Measurements from ENCODE around the gene FAAP20. TPM values are rescaled to one million over a fixed set of nuclear protein-coding genes. Genes with fewer than 3 reads are reported as not detected.

Gene FAAP20
- total RNA-seq, 2 experiments from 2014 or later, result 64.7 to 71.7 TPM

GRCh38 chr1:2236695-2237677, 42.4 kb upstream of the FAAP20 start:
- ChIA-PET CTCF (interaction anchor here (0.8 to 1.5 kb wide), 5 partner anchors 10 to 310 kb away, joined by 3 to 4 read pairs (median 3); no protein-coding TSS in a partner anchor), POLR2A (interaction anchor here (0.7 to 1.9 kb wide), 6 partner anchors 8 to 194 kb away, joined by 3 to 9 read pairs (median 4); no protein-coding TSS in a partner anchor)
- Mint-ChIP-seq H3K36me3 (ENCODE audit: low read depth) (peaks cover 21% of the 10 kb centered on the region), H3K27ac (peak overlapping the region; percentile 67), H3K27me3 (no peaks in the 10 kb centered on the region), H3K4me3 (peak overlapping the region; percentile 7), H3K9me3 (no peaks in the 10 kb centered on the region), H3K4me1 (ENCODE audit: low read depth) (peaks cover 82% of the 10 kb centered on the region)
- intact Hi-C loops (cut with micrococcal nuclease), result no loop called here
- ATAC-seq, result no peak
- DNase-seq, result peak; percentile 68
- TF ChIP-seq CTCF (IDR thresholded peaks at IDR 0.05), result no peak

GRCh38 chr1:2235300-2235998, 40.9 kb upstream of the FAAP20 start:
- POLR2A ChIA-PET, result interaction anchor here (1.1 to 2.9 kb wide), 2 partner anchors 18 to 65 kb away, joined by 3 to 18 read pairs; no protein-coding TSS in a partner anchor

GRCh38 chr1:2234762-2235113, 40.2 kb upstream of the FAAP20 start:
- Mint-ChIP-seq H3K9me3 (no peaks in the 10 kb centered on the region), H3K27ac (peak overlapping the region; percentile 92), H3K4me1 (ENCODE audit: low read depth) (peaks cover 66% of the 10 kb centered on the region), H3K27me3 (no peaks in the 10 kb centered on the region), H3K36me3 (ENCODE audit: low read depth) (peaks cover 29% of the 10 kb centered on the region), H3K4me3 (peak overlapping the region; percentile 73)
- intact Hi-C loops (cut with micrococcal nuclease), result loop anchor here (5.0 kb wide), 1 partner anchor 58 kb away; no protein-coding TSS in a partner anchor
- DNase-seq, result peak; percentile 50
- POLR2A ChIA-PET, result interaction anchor here (0.5 to 2.9 kb wide), 10 partner anchors 10 to 147 kb away, joined by 3 to 18 read pairs (median 5); no protein-coding TSS in a partner anchor
- TF ChIP-seq CTCF (IDR thresholded peaks at IDR 0.05), result no peak
- CTCF ChIA-PET, result interaction anchor here (1.8 to 3.4 kb wide), 7 partner anchors 18 to 147 kb away, joined by 3 to 21 read pairs (median 7); partner anchors contain the start of gene FAAP20
- ATAC-seq, result peak; percentile 22

More at GRCh38 chr1:2235300-2235998, 40.9 kb upstream of the FAAP20 start:
- TF ChIP-seq CTCF (IDR thresholded peaks at IDR 0.05), result no peak
- CTCF ChIA-PET, result interaction anchor here (1.8 to 3.4 kb wide), 6 partner anchors 17 to 80 kb away, joined by 3 to 21 read pairs (median 6); partner anchors contain the start of gene FAAP20
- H3K27me3 Mint-ChIP-seq, result no peaks in the 10 kb centered on the region
- intact Hi-C loops (cut with micrococcal nuclease), result no loop called here
- peaks cover 25% of the 10 kb centered on the region for H3K36me3 Mint-ChIP-seq (ENCODE audit: low read depth)
- DNase-seq (no peak), ATAC-seq (no peak)
- H3K27ac Mint-ChIP-seq, result peak overlapping the region; percentile 92
- H3K4me1 Mint-ChIP-seq (ENCODE audit: low read depth), result peaks cover 73% of the 10 kb centered on the region
- H3K9me3 Mint-ChIP-seq, result no peaks in the 10 kb centered on the region
- peak overlapping the region; percentile 16 for H3K4me3 Mint-ChIP-seq

GRCh38 chr1:2233997-2234761, 39.6 kb upstream of the FAAP20 start:
- no peak for TF ChIP-seq CTCF (IDR thresholded peaks at IDR 0.05)
- H3K4me3 Mint-ChIP-seq, result peak overlapping the region; percentile 73
- peaks cover 60% of the 10 kb centered on the region for H3K4me1 Mint-ChIP-seq (ENCODE audit: low read depth)
- H3K27me3 Mint-ChIP-seq, result no peaks in the 10 kb centered on the region
- peak overlapping the region; percentile 92 for H3K27ac Mint-ChIP-seq
- DNase-seq (peak; percentile 88), ATAC-seq (peak; percentile 82)
- intact Hi-C loops (cut with micrococcal nuclease), result loop anchor here (5.0 kb wide), 1 partner anchor 58 kb away; no protein-coding TSS in a partner anchor
- H3K36me3 Mint-ChIP-seq (ENCODE audit: low read depth), result peaks cover 34% of the 10 kb centered on the region
- POLR2A ChIA-PET, result interaction anchor here (0.5 to 3.2 kb wide), 14 partner anchors 10 to 147 kb away, joined by 3 to 18 read pairs (median 4); no protein-coding TSS in a partner anchor
- H3K9me3 Mint-ChIP-seq, result no peaks in the 10 kb centered on the region
- CTCF ChIA-PET, result interaction anchor here (1.2 to 3.4 kb wide), 9 partner anchors 19 to 148 kb away, joined by 3 to 21 read pairs (median 5); partner anchors contain the start of gene FAAP20

Data from activated CD8-positive, alpha-beta T cell treated with anti-CD3 and anti-CD28 coated beads for 36 hours (primary cell).